Subcutaneous abdominal adipose tissue (tissue), 5 donors: ENCODE measurements around the gene BIN2.
"Not testable (repeated sequence)": the region's sequence is repeated elsewhere in the genome, so short reads cannot be mapped to it uniquely, and the experiment has no call there.

Experiments
- H3K27ac ChIP-seq: one replicate; pipeline ENCODE4 v1.7.0; 2013; ENCODE audit warnings: low read depth, mild to moderate bottlenecking, inconsistent platforms, low read length, moderate library complexity
- H3K27me3 ChIP-seq, 5 donors: one replicate each; pipeline ENCODE4 v1.7.0; 2013; ENCODE audit warnings: low read length in 5 of 5, inconsistent platforms in 1 of 5; ENCODE audit not compliant: control insufficient read depth in 5 of 5, insufficient read depth in 4 of 5
- H3K36me3 ChIP-seq, 5 donors: one replicate each; pipeline ENCODE4 v1.7.0; 2013; ENCODE audit warnings: low read length in 5 of 5; ENCODE audit not compliant: control insufficient read depth in 5 of 5, insufficient read depth in 5 of 5
- H3K4me1 ChIP-seq, 5 donors: one replicate each; pipeline ENCODE4 v1.7.0; 2013; ENCODE audit warnings: low read length in 5 of 5, mild to moderate bottlenecking in 3 of 5, moderate library complexity in 1 of 5; ENCODE audit not compliant: control insufficient read depth in 5 of 5, insufficient read depth in 5 of 5
- H3K4me3 ChIP-seq, 5 donors: one replicate each; pipeline ENCODE4 v1.7.0; 2013; ENCODE audit warnings: low read length in 5 of 5, low read depth in 1 of 5
- H3K9ac ChIP-seq, 5 donors: one replicate each; pipeline ENCODE4 v1.7.0; 2013; ENCODE audit warnings: low read length in 5 of 5, mild to moderate bottlenecking in 4 of 5, moderate library complexity in 3 of 5
- H3K9me3 ChIP-seq, 5 donors: one replicate each; pipeline ENCODE4 v1.7.0; 2013; ENCODE audit warnings: low read length in 5 of 5; ENCODE audit not compliant: control insufficient read depth in 5 of 5
- donor health status: healthy.
- donor health status: healthy.
- donor health status: healthy.
- donor health status: healthy.
- donor health status: healthy.

BIN2 gene

DNA sequence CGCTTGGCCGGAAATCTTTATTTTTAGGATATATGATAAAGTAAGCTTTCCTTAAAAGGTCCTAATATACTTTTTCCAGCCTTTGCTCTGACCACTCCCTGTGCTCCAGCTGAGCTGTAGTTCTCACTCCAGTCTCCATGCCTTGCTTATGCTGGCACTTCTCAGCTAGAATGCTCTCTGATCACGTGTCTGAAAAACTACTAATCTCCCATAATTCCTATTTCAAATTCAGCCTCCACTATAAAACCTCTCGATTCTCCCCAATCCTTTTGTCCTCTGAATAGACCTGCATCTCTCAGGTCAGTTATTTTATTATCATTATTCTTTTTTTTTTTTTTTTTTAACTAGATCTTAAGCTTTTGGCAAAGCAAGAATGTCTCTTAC, 3.7 kb downstream of the BIN2 start:
- Histone ChIP-seq H3K9me3 (no peaks in the 10 kb centered on the region), H3K27ac (no peak overlapping the region), H3K9ac (no peak overlapping the region), H3K36me3 (no peaks in the 10 kb centered on the region), H3K4me1 (peaks cover 0 to 15% (median 4%) of the 10 kb centered on the region in 5 donors), H3K27me3 (no peaks in the 10 kb centered on the region), H3K4me3 (no peak overlapping the region)

DNA sequence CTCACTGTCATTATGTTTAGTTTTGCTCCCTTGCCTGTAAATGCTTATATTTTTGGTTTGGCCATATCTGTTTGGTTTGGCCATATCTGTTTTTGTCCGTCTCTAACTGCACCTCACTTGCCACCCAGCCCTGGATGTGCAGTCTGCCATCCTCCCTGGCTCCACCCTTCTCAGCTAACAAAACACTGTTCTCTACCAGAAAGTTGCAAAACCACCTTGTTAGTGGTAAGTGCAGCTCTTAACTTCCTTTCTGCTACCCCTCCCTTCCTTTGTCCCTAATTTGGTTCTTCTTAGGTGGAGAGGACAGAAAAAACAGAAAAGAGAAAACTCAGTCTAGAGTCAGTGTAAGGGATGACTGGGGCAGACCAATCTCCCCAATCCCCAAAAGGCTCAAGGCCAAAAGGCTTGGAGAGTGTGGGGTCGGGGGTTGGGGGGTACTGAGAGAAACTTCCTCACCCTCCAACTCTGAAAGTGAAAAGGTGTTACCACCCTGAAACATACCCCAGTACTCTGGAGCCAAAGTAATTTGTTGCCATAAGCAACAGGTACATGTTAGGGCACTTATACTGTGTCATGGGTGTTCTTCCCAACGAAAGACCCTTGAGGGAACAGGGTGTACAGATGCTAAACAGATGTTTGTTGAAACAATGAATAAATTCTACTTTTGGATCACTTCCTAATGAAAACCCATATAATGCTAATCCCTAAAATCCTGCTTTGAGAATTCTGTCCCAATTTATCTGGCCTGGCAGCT, 5.0 kb downstream of the BIN2 start:
- Histone ChIP-seq H3K4me1 (peaks cover 0 to 5% (median 2%) of the 10 kb centered on the region in 5 donors), H3K9me3 (no peaks in the 10 kb centered on the region), H3K27me3 (no peaks in the 10 kb centered on the region), H3K9ac (no peak overlapping the region), H3K36me3 (no peaks in the 10 kb centered on the region), H3K27ac (no peak overlapping the region), H3K4me3 (no peak overlapping the region)

DNA sequence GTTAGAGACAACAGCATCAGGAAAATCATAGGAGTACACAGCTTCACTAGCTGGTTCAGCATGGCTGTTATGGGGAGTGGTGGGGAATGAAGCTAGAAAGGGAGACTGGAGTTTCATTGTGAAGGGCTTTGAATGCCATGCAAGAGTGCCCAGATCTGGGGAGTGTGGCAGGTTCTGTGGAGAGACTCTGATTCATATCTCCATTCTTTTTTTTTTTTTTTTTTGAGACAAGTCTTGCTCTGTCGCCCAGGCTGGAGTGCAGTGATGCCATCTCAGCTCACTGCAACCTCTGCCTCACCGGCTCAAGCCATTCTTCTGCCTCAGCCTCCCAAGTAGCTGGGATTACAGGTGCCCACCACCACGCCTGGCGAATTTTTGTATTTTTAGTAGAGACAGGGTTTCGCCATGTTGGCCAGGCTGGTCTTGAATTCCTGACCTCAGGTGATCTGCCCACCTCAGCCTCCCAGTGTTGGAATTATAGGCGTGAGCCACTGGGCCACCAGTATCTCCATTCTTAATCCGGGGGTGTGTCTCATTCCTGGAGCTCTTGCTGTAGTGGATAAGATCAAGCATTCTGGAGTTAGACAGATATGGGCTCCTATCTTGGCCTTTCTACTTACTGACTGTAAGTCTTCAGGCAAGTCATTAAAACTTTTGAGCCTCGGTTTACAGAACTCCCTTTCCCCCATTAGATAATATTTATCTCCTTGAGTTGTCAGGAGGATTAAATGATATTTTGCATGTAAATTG, 5.7 kb downstream of the BIN2 start:
- not testable (repeated sequence) for H3K27ac ChIP-seq, H3K4me3 ChIP-seq, H3K36me3 ChIP-seq, H3K4me1 ChIP-seq, H3K27me3 ChIP-seq, H3K9ac ChIP-seq, H3K9me3 ChIP-seq

DNA sequence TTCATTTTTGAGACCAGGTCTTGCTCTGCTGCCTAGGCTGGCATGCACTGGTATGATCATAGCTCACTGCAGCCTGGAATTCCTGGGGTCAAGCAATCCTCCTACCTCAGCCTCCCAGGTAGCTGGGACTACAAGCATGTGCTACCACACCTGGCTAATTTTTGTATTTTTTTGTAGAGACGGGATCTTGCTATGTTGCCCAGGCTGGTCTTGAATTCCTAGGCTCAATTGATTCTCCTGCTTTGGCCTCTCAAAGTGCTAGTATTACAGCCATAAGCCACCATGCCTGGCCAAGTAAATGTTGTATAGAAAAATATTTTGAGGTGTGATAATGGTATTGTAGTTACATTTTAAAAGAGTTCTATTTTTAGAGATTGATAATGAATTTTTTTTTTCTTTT, 12.6 kb downstream of the BIN2 start:
- Histone ChIP-seq H3K4me1 (no peaks in the 10 kb centered on the region), H3K27ac (no peak overlapping the region), H3K9me3 (no peaks in the 10 kb centered on the region), H3K4me3 (no peak overlapping the region), H3K9ac (no peak overlapping the region), H3K27me3 (no peaks in the 10 kb centered on the region), H3K36me3 (no peaks in the 10 kb centered on the region)

DNA sequence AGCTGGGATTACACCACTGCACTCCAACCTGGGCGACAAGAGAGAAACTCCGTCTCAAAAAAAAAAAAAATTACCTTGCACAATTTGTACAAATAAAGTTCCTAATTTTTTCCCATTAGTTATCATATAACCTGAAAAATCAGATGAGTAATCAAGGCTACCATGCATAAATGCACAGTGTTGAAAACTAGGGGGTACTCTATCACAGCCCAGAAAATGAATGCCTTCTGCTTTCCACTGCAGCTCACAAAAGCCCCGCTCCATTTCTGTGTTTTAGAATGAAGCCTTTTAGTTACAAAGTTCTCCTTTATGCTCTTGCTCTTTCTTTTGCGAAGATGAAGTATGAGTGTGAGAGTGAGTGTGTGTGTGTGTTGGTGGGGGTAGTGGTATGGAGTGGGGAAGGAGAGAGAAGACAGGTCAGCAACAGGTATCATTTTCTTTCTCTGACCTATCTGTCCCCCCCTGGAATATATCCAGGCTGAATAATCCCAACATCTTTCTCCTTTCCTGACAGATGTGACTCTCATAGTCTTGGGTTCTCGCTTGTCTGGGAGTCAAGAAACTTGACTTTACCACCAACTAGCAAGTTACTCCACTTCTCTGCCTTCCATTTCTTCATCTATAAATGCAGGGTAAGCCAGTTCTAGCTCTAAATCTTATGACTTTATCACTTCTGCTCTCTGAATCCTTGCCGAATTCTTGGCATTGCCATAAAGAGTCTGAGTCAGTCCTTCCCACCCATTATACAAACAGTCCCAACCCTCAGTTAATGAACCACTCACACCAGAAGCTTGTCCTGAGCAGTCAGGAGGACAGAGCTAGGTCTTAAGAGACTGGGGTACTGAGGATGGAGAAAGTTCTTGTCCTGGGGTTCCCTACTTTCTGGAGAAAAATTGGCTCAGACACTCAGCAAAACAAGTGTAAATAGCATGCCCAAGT, 16.1 kb downstream of the BIN2 start:
- no peaks in the 10 kb centered on the region for H3K4me1 ChIP-seq
- H3K4me3 ChIP-seq, result no peak overlapping the region
- no peaks in the 10 kb centered on the region for H3K36me3 ChIP-seq
- H3K9ac ChIP-seq, result no peak overlapping the region
- H3K27me3 ChIP-seq, result no peaks in the 10 kb centered on the region
- no peaks in the 10 kb centered on the region for H3K9me3 ChIP-seq
- no peak overlapping the region for H3K27ac ChIP-seq

DNA sequence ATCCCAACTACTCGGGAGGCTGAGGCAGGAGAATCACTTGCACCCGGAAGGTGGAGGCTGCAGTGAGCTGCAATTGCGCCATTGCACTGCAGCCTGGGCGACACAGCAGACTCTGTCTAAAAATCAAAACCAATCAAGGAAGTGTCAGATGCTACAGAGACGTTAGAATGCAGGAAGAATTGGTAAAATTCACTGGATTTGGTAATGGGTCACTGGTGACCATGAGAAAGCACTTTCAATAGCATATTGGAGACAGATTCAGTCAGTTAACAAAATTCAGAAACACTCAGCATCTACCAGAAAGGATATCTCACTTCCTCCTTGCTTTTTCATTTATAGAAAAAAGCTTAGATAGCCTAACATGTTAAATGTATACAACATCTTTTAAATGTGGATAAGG, 17.5 kb downstream of the BIN2 start:
- H3K4me1 ChIP-seq, result no peaks in the 10 kb centered on the region
- no peak overlapping the region for H3K27ac ChIP-seq
- no peak overlapping the region for H3K9ac ChIP-seq
- H3K4me3 ChIP-seq, result no peak overlapping the region
- H3K9me3 ChIP-seq, result no peaks in the 10 kb centered on the region
- peaks cover 0 to 3% (median 0%) of the 10 kb centered on the region in 5 donors for H3K36me3 ChIP-seq
- no peaks in the 10 kb centered on the region for H3K27me3 ChIP-seq

DNA sequence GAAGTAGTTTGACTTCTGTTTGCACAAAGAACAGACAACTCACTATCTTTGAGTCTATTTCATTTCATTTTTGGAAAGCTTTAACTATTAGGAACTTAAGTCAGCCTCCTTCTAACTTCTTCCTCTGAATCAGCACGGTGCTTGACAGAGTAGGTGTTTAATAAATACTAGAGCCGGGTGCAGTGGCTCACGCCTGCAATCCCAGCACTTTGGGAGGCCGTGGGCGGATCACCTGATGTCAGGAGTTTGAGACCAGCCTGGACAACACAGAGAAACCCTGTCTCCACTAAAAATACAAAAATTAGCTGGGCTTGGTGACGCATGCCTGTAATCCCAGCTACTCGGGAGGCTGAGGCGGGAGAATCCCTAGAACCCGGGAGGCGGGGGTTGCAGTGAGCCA, 23.2 kb downstream of the BIN2 start:
- H3K27me3 ChIP-seq, H3K36me3 ChIP-seq, H3K4me1 ChIP-seq, H3K9me3 ChIP-seq, H3K9ac ChIP-seq, H3K27ac ChIP-seq, H3K4me3 ChIP-seq: not testable (repeated sequence)

DNA sequence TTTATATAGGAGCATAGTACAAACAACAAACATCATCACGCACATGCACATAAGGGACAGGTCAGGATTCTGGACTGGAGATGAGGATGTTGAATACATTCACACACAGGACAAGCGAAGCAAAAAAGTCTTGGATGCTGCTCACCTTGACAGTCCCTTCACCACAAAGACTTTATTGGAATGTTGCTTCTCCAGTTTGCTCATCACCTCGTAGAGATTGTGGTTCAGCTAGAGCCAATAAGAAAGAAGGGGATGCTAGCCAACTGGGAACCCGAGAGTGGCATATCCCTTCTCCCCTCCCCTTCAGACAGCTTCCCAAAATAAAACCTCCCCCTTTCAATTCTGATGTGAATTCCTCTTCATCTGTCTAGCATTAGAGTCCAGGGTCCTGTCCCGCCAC, 28.3 kb downstream of the BIN2 start:
- H3K4me3 ChIP-seq, result no peak overlapping the region
- peaks cover 0 to 6% (median 0%) of the 10 kb centered on the region in 5 donors for H3K36me3 ChIP-seq
- H3K27me3 ChIP-seq, result no peaks in the 10 kb centered on the region
- H3K9ac ChIP-seq, result no peak overlapping the region
- H3K4me1 ChIP-seq, result no peaks in the 10 kb centered on the region
- H3K9me3 ChIP-seq, result no peaks in the 10 kb centered on the region
- no peak overlapping the region for H3K27ac ChIP-seq

DNA sequence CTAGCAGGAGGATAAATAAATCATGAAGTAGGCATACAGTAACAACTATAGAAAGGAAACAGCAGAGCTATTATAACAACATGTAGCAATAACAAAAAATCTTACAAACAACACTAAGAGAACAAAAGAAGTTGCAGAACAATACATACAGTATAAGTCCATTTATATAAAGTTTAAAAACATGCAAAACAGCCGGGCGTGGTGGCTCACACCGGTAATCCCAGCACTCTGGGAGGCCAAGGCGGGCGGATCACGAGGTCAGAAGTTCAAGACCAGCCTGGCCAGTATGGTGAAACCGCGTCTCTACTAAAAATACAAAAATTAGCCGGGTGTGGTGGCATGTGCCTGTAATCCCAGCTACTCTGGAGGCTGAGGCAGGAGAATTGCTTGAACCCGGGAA, 29.9 kb downstream of the BIN2 start:
- H3K9me3 ChIP-seq, H3K4me1 ChIP-seq, H3K9ac ChIP-seq, H3K36me3 ChIP-seq, H3K4me3 ChIP-seq, H3K27ac ChIP-seq, H3K27me3 ChIP-seq: not testable (repeated sequence)

DNA sequence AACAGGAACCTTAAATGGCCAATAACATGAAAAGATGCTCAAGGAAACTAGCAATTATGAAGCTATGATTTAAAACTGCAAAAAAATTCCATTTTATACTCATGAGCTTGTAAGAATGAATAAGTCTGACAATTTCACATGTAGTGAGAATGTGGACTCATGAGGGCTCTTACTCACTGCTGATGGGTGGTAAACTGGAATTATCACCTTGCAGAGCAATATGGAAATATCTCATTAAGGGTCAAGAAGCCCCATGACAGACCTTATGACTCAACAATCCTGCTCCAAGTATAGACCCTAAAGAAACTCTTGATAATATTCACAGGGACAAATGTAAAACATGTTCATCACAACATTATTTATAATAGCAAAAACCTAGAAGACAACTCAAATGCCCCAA, 30.3 kb downstream of the BIN2 start:
- H3K9ac ChIP-seq, result no peak overlapping the region
- no peaks in the 10 kb centered on the region for H3K36me3 ChIP-seq
- no peaks in the 10 kb centered on the region for H3K9me3 ChIP-seq
- no peak overlapping the region for H3K27ac ChIP-seq
- H3K4me1 ChIP-seq, result no peaks in the 10 kb centered on the region
- no peaks in the 10 kb centered on the region for H3K27me3 ChIP-seq
- no peak overlapping the region for H3K4me3 ChIP-seq
